WTC11 (cell line): ENCODE measurements around the gene CLEC2B. TPM values are rescaled to one million over a fixed set of nuclear protein-coding genes. Genes with fewer than 3 reads are reported as not detected.

Source experiments
- ATAC-seq: fragments of 200-7000 bp; cut with Tn5 transposase; 2 replicates; pipeline ENCODE4 v1.10.0; 2021; ENCODE audit warnings: mild to moderate bottlenecking, moderate library complexity
- CTCF ChIA-PET: fragments of 300-600 bp; sonication (Branson Sonifier 250); formaldehyde crosslinking; loops from one replicate; lab custom pipeline; 2021; ENCODE audit warnings: antibody characterized with exemption; lab: Charles Lee
- POLR2A ChIA-PET: fragments of 350-600 bp; sonication (Branson Sonifier 250); formaldehyde crosslinking; loops from one replicate; lab custom pipeline; 2021; ENCODE audit warnings: antibody characterized with exemption; lab: Charles Lee
- DNase-seq: peaks from one replicate; pipeline ENCODE4 v3.0.0; 2021; ENCODE audit warnings: low spot score
- H3K27ac Mint-ChIP-seq: 2 replicates; pipeline ENCODE4 v1.8.0; 2021; ENCODE audit warnings: mixed read lengths
- H3K27me3 Mint-ChIP-seq: 2 replicates; pipeline ENCODE4 v1.8.0; 2021; ENCODE audit warnings: low read depth, mild to moderate bottlenecking, moderate library complexity, mixed read lengths
- H3K36me3 Mint-ChIP-seq: 2 replicates; pipeline ENCODE4 v1.8.0; 2021; ENCODE audit warnings: mixed read lengths
- H3K4me1 Mint-ChIP-seq: 2 replicates; pipeline ENCODE4 v1.8.0; 2022; ENCODE audit warnings: mixed read lengths
- H3K4me3 Mint-ChIP-seq: 2 replicates; pipeline ENCODE4 v1.8.0; 2021; ENCODE audit warnings: mild to moderate bottlenecking, moderate library complexity, mixed read lengths
- H3K9me3 Mint-ChIP-seq: 2 replicates; pipeline ENCODE4 v1.8.0; 2021; ENCODE audit warnings: mixed read lengths
- ATF1 ChIP-seq: sonication (generic); formaldehyde crosslinking; IDR thresholded peaks from 2 replicates; pipeline ENCODE4 v1.8.1; 2023; ENCODE audit warnings: mild to moderate bottlenecking, moderate library complexity, missing genetic modification reagents
- CBFB ChIP-seq: sonication (generic); formaldehyde crosslinking; IDR thresholded peaks from 2 replicates; pipeline ENCODE4 v1.8.1; 2022; ENCODE audit warnings: mild to moderate bottlenecking, low read depth, missing genetic modification reagents
- CREB1 ChIP-seq: sonication (generic); formaldehyde crosslinking; IDR thresholded peaks from 2 replicates; pipeline ENCODE4 v1.8.0; 2023; ENCODE audit warnings: mild to moderate bottlenecking, missing genetic modification reagents
- FOXP4 ChIP-seq: sonication (generic); formaldehyde crosslinking; IDR thresholded peaks from 2 replicates; pipeline ENCODE4 v1.8.0; 2022; ENCODE audit warnings: mild to moderate bottlenecking, missing genetic modification reagents
- JAZF1 ChIP-seq: fragments of 250-450 bp; sonication (Bioruptor Pico); IDR thresholded peaks from 2 replicates; pipeline ENCODE4 v1.9.0; 2021; ENCODE audit warnings: moderate library complexity, mild to moderate bottlenecking, inconsistent platforms
- JUN ChIP-seq: sonication (generic); formaldehyde crosslinking; IDR thresholded peaks from 2 replicates; pipeline ENCODE4 v1.8.0; 2023; ENCODE audit warnings: mild to moderate bottlenecking, missing genetic modification reagents
- MLX ChIP-seq: sonication (generic); formaldehyde crosslinking; IDR thresholded peaks from 2 replicates; pipeline ENCODE4 v1.8.1; 2023; ENCODE audit warnings: mild to moderate bottlenecking, missing genetic modification reagents, moderate library complexity
- OVOL2 ChIP-seq: fragments of 250-450 bp; sonication (Bioruptor Pico); IDR thresholded peaks from 2 replicates; pipeline ENCODE4 v1.9.0; 2021; ENCODE audit warnings: mild to moderate bottlenecking, borderline replicate concordance
- SP1 ChIP-seq: sonication (generic); formaldehyde crosslinking; conservative IDR thresholded peaks from 2 replicates; pipeline ENCODE4 v1.8.1; 2022; ENCODE audit warnings: missing genetic modification reagents
- STAT6 ChIP-seq: sonication (generic); formaldehyde crosslinking; conservative IDR thresholded peaks from 2 replicates; pipeline ENCODE4 v1.8.1; 2023; ENCODE audit warnings: mild to moderate bottlenecking, low read depth, missing genetic modification reagents, moderate library complexity
- TEAD1 ChIP-seq: sonication (generic); formaldehyde crosslinking; IDR thresholded peaks from 2 replicates; pipeline ENCODE4 v1.8.0; 2022; ENCODE audit warnings: mild to moderate bottlenecking, missing genetic modification reagents
- USF2 ChIP-seq: sonication (generic); formaldehyde crosslinking; IDR thresholded peaks from 2 replicates; pipeline ENCODE4 v1.8.1; 2023; ENCODE audit warnings: mild to moderate bottlenecking, missing genetic modification reagents, moderate library complexity
- ZNF219 ChIP-seq: sonication (generic); formaldehyde crosslinking; IDR thresholded peaks from 2 replicates; pipeline ENCODE4 v1.8.0; 2023; ENCODE audit warnings: missing genetic modification reagents, mild to moderate bottlenecking, borderline replicate concordance
- ZNF416 ChIP-seq: fragments of 250-450 bp; sonication (Bioruptor Pico); IDR thresholded peaks from 2 replicates; pipeline ENCODE4 v1.9.0; 2021; ENCODE audit warnings: mild to moderate bottlenecking, inconsistent platforms
- ZNF532 ChIP-seq: fragments of 250-450 bp; sonication (Bioruptor Pico); IDR thresholded peaks from 2 replicates; pipeline ENCODE4 v1.9.0; 2021; ENCODE audit warnings: mild to moderate bottlenecking, borderline replicate concordance
- total RNA-seq: library from RNA; stranded (reverse); gene quantifications from 3 replicates; pipeline ENCODE4 v1.2.3, GENCODE V29; 2021

CLEC2B gene
- total RNA-seq, 1 experiment from 2014 or later, result 0.20 TPM

- Mint-ChIP-seq H3K4me1 (peaks cover 12% of the 10 kb centered on the region), H3K36me3 (peaks cover 54% of the 10 kb centered on the region), H3K9me3 (peaks cover 50% of the 10 kb centered on the region), H3K4me3 (peak overlapping the region; percentile 76), H3K27ac (peak overlapping the region; percentile 94), H3K27me3 (peaks cover 8% of the 10 kb centered on the region)
- no peak for TF ChIP-seq TEAD1 (CRISPR knock-in tag)
- no peak for TF ChIP-seq ZNF416 (CRISPR knock-in tag)
- TF ChIP-seq JUN (CRISPR knock-in tag), result no peak
- no peak for TF ChIP-seq USF2 (CRISPR knock-in tag)
- TF ChIP-seq CREB1, result no peak
- TF ChIP-seq CBFB (CRISPR knock-in tag), result no peak
- no peak for TF ChIP-seq OVOL2 (CRISPR knock-in tag)
- TF ChIP-seq FOXP4 (CRISPR knock-in tag), result no peak
- no peak for TF ChIP-seq ATF1 (CRISPR knock-in tag)
- TF ChIP-seq ZNF532, result no peak
- no peak for TF ChIP-seq SP1 (CRISPR knock-in tag)
- TF ChIP-seq MLX (CRISPR knock-in tag), result no peak
- no peak for TF ChIP-seq STAT6 (CRISPR knock-in tag)
- ATAC-seq (no peak), DNase-seq (no peak)
- ChIA-PET POLR2A (no interaction called here), CTCF (no interaction called here)
Observed at GRCh38 chr12:9911708-9912107, 42.6 kb upstream of the CLEC2B start.

- peaks cover 8% of the 10 kb centered on the region for H3K27me3 Mint-ChIP-seq
- peaks cover 18% of the 10 kb centered on the region for H3K4me1 Mint-ChIP-seq
- POLR2A ChIA-PET, result no interaction called here
- H3K4me3 Mint-ChIP-seq, result peak overlapping the region; percentile 76
- H3K27ac Mint-ChIP-seq, result peak overlapping the region; percentile 94
- CTCF ChIA-PET, result no interaction called here
- DNase-seq, result no peak
- H3K9me3 Mint-ChIP-seq, result peaks cover 50% of the 10 kb centered on the region
- TF ChIP-seq ZNF219 (CRISPR knock-in tag) (no peak), JAZF1 (0 out of 2 replicates have a peak, but pooled peaks have one; percentile 15)
- H3K36me3 Mint-ChIP-seq, result peaks cover 55% of the 10 kb centered on the region
- ATAC-seq, result peak; percentile 91
Observed at GRCh38 chr12:9910716-9911421, 41.7 kb upstream of the CLEC2B start.
